RPMI8226 (cell line): Measurements from ENCODE around the gene B9D2.
A peak's percentile ranks its signal among the peaks of the same experiment; 100 is the strongest.
"Not testable (repeated sequence)": the region's sequence is repeated elsewhere in the genome, so short reads cannot be mapped to it uniquely, and the experiment has no call there.

ENCODE experiments used
- DNase-seq: peaks from one replicate; pipeline ENCODE4 v3.0.0-alpha.2; 2015

The B9D2 gene

GRCh38 chr19:41386442-41386841 lies 22.5 kb upstream of the B9D2 start:
- DNase-seq, result no peak

- no peak for DNase-seq
These were observed 20.4 kb upstream of the B9D2 start for GRCh38 chr19:41384351-41384750.

GRCh38 chr19:41381536-41381935 lies 17.6 kb upstream of the B9D2 start:
- DNase-seq, result not testable (repeated sequence)

- no peak for DNase-seq
These were observed 14.2 kb upstream of the B9D2 start for GRCh38 chr19:41377977-41378709.

- no peak for DNase-seq
These were observed 13.0 kb upstream of the B9D2 start for GRCh38 chr19:41376998-41377365.

GRCh38 chr19:41376241-41376997 lies 12.5 kb upstream of the B9D2 start, which contains the start of gene TMEM91:
Gene TMEM91, plus strand, starts transcription at chr19:41376533. Its CDS starts 1,777 bp downstream, at chr19:41378310.
- no peak for DNase-seq

- no peak for DNase-seq
These were observed 10.0 kb upstream of the B9D2 start for GRCh38 chr19:41373993-41374392.

DNA sequence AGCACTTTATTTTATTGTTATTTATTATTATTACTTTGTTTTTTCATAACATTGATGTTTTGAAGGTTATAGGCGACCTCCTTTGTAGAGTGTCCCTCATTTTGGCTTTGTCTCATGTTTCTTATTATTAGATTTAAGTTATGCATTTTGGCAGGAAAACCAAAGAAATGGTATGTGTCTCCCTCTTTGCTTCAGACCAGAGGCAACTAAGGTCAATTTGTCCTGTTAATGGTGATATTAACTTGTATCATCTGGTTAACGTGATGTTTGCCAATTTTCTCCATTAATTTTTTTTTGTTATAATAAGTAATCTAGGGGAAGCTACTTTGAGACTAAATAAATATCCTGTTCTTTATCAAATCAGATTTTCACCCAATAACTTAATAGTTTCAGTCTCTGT lies 8.6 kb upstream of the B9D2 start:
- DNase-seq, result no peak

GRCh38 chr19:41371541-41371940 lies 7.6 kb upstream of the B9D2 start:
- no peak for DNase-seq

GRCh38 chr19:41371119-41371518 lies 7.2 kb upstream of the B9D2 start:
- DNase-seq, result not testable (repeated sequence)

DNA sequence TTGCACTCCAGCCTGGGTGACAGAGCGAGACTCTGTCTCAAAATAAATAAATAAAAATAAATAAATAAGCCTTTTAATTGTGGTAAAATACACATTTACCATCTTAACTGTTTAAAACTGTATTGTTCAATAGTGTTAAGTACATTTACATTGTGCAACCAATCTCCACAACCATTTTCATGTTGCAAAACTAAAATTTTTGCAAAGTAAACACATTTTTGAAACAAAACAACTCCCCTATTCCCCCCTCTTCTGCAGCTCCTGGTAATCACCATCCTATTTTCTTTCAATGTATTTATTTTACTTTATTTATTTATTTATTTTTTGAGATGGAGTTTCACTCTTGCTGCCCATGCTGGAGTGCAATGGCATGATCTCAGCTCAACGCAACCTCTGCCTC lies 5.8 kb upstream of the B9D2 start:
- no peak for DNase-seq

GRCh38 chr19:41367848-41368301 lies 3.9 kb upstream of the B9D2 start:
- no peak for DNase-seq

DNA sequence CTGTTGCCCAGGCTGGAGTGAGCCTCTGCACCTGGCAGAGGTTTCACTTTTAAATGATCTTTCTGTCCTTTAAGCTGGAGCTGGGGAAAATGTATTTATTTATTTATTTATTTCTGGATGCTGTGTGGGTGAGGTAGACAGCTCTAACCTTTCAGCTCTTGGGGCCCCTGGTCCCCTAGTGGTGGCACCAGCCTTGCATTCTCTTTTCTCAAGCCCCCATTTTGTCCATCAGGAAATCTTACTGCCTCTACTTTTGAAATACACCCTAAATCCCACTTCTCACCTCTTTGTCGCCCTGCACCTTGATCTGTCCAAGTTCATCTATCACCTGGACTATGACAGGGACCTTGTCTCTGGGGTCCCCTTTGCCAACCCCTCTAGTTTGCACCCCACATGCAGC lies 2.1 kb upstream of the B9D2 start:
- no peak for DNase-seq

DNA sequence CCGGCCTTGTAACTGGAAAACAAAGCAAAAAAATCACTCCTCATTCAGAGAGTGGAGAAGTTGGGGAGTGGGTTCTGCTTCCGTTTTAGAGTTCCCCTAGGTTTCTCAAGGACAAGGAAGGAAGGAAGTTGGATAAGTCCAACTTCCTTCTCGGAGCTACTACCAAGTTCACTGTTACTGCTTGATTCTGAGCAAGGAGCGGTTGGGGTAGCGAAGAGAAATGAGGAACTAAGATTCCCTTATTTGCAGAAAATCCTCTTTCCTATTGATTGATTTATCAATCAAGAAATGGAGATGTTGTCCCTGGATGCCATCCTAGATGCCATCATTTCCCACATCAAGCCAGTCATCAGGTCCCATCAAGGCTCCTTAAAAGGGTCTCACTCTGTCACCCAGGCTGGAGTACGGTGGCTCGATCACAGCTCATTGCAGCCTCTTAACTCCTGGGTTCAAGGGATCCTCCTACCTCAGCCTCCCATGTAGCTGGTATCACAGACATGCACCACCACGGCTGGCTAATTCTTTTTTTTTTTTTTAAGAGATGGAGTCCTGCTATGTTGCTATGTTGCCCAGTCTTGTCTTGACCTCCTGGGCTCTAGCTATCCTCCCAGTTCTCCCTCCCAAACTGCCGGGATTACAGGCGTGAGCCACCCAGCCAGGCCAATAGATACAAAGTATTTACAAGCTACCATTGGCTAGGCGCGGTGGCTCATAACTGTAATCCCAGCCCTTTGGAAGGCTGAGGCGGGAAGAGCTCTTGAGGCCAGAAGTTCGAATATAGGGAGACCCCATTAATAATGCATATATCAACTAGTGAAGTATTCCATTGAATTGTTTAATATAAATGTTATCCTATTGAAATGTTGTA lies 809 bp upstream of the B9D2 start:
- DNase-seq, result peak; percentile 26

DNA sequence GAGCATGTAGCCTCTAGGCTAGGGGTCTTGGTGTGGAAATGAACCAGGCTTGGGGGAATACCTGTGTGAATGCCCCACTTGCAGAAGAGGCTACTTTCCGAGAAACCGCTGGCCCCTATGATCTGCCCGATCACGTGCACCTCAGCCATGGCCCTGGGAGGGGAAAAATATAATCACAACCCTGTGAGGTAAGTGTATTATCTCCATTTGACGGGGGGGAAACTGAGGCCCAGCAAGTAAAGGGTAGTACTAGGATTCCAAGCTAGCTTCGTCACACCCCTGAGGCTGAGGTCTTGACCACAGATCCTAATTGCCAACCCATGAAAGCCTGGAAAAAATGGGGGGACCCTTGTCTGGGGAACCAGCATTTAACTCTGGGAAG lies 587 bp downstream of the B9D2 start:
- DNase-seq, result no peak

- no peak for DNase-seq
These were observed 1.7 kb downstream of the B9D2 start for GRCh38 chr19:41362143-41362847.

GRCh38 chr19:41359741-41360140 lies 4.2 kb downstream of the B9D2 start:
- no peak for DNase-seq

DNA sequence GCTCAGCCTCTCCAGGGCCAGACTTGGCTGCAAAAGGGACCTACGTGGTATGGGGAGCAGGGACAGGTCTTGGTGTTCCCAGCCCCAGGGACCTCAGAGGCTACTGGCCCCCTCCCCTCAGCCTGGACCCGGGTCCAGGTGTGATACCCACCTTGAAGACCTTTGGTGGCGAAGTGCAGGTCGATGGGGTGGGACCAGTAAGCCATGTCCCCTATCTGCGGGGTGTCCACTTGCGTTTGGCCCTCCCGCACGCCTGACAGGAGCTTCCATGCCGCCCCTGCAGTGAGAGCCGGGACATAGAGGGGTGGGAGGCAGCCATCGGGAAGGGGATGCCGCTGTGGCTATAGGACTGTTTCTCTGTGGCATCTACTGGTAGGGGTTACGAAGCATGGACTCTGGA lies 6.2 kb downstream of the B9D2 start:
- DNase-seq, result no peak

DNA sequence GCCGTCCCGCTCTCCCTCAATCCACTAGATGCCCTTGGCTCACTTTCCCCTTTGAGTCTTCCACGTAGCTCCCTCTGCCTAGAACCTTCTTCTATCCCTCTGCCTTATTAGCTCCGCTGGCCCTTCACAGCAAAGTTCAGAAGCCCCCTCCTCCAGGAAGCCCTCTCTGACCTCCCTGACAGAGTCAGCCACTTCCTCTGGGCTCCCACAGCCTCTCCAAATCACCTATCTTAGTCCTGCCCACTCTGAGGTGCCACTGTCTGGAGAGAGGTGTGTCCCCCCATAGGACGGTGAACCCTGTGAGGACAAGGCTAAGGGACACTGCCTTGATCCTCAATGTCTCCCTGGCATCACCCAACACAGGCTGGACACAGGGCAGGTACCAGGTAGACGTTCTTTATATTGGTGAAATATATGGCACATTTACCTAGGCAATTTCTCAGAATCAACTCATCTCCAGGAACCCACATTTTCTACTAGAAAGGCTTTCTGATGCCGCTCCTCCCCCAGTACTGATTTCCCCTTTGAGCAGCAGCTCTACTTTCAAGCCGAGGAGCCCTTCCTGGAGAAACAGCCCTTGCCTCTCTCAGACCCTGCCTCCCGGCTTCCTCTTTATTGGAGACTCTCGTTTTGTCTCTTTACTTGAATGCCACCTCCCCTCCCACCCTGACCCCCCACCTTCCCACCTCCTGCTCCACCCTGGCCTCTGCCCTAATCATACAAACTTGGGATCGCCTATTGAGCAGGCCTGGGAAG lies 6.8 kb downstream of the B9D2 start:
- DNase-seq, result no peak

DNA sequence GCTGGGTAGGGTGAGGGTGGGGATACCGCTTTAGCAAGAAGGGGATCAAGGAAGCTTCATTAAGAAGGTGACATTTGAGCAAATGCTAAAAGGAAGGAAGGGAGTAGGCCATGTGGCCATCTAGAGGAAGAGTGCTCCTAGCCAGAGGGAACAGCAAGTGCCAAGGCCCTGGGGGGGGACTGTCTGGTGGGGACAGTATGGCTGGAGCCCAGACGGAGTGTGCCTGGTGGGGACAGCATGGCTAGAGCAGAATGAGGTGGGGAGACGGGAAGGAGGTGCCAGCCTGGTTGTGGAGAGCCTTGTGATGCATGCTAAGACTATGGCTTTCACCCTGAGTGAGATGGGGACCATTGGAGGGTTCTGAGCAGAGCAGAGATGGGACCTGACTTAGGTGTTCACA lies 8.1 kb downstream of the B9D2 start:
- no peak for DNase-seq

DNA sequence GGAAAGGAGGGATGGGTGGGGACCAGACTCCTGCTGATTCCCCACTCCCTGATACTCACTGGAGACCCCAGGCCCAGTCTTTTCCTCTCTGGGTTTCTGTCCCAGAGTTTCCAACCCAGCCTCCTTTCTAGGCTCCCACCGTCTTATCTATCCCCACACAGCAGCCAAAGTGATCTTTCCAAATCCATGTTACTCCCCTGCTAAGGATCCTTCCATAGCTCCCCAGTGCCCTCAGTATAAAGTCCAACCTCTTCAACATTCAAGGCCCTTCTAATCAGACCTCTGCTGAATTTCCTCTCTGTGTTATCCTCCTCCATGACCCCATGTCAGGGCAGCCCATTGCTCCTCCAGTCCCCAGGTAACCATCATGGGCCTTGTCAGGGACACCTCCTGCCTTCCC lies 8.9 kb downstream of the B9D2 start:
- no peak for DNase-seq

DNA sequence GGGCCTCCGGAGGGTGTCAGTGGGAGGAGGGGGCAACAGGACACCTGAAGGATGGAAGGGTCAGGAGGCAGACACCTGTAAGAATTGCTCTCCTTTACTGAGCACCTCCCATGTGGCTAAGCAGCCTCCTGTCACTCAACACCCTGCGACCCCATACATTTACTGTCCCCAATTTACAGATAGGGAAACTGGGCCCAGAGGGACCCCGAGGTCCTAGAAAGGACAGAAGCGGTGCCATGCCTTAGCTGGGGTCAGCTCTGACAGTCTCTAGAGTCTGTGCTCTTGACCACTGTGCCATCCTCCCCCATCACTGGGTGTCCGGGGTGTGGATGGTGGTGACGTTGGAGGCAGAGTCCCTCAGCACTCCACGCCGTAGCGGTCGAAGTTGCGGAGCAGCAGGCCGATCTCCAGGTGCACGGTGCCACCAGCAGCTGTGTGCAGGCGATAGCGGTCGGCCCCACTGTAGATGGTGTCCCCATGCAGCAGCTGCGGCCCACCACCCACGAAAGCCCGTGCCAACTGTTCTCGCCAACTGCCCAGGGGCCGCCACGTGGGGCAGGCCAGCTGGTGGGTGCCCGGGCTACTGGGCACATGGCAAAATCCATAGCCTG lies 9.5 kb downstream of the B9D2 start:
- no peak for DNase-seq
